Gastrocnemius medialis (tissue), 4 donors: ENCODE data around the gene BRAF.

Source experiments
- CTCF ChIP-seq, 5 experiments: fragments of 450-650 bp in 3 of 5; fragments of 200-600 bp in 2 of 5; sonication (generic) in 2 of 5; IDR thresholded peaks in 4 of 5; conservative IDR thresholded peaks in 1 of 5; 1 replicate in 4 of 5; 2 replicates in 1 of 5; pipeline ENCODE4 v1.5.1; 2016 to 2019; ENCODE audit warnings: antibody characterized with exemption in 5 of 5, mild to moderate bottlenecking in 3 of 5, moderate library complexity in 3 of 5
- POLR2A ChIP-seq, 2 donors: fragments of 450-650 bp; IDR thresholded peaks; one replicate each; pipeline ENCODE4 v1.6.1; 2017; ENCODE audit warnings: antibody characterized with exemption in 2 of 2, mild to moderate bottlenecking in 2 of 2, moderate library complexity in 2 of 2

- TF ChIP-seq POLR2A (IDR thresholded peaks at IDR 0.05) (no peak), CTCF (IDR thresholded peaks at IDR 0.05 in 4 of 5, conservative IDR thresholded peaks at IDR 0.05 in 1 of 5) (no peak)
Observed at GRCh38 chr7:140901941-140902302, 22.8 kb downstream of the BRAF start.
